Sigmoid colon (tissue), 7 donors: Measurements from ENCODE around the gene PRKN. TPM values are rescaled to one million over a fixed set of nuclear protein-coding genes. Genes with fewer than 3 reads are reported as not detected.

Experiments
- DNase-seq: peaks from one replicate; pipeline ENCODE4 v3.0.0-alpha.2; 2019
- H3K27ac ChIP-seq, 4 donors: fragments of 200-600 bp; sonication (generic); one replicate each; pipeline ENCODE4 v1.5.1; 2016 to 2019; ENCODE audit warnings: mild to moderate bottlenecking in 1 of 4
- H3K27me3 ChIP-seq, 3 donors: fragments of 200-600 bp; sonication (generic); one replicate each; pipeline ENCODE4 v1.5.1; 2019; ENCODE audit warnings: mild to moderate bottlenecking in 1 of 3
- H3K36me3 ChIP-seq, 4 donors: fragments of 200-600 bp; sonication (generic); one replicate each; pipeline ENCODE4 v1.5.1; 2016 to 2019
- H3K4me1 ChIP-seq, 4 donors: fragments of 200-600 bp; sonication (generic); one replicate each; pipeline ENCODE4 v1.5.1; 2017 to 2019
- H3K4me3 ChIP-seq, 4 donors: fragments of 200-600 bp; sonication (generic); one replicate each; pipeline ENCODE4 v1.5.1; 2017 to 2019; ENCODE audit warnings: mild to moderate bottlenecking in 2 of 4, moderate library complexity in 1 of 4
- H3K9me3 ChIP-seq, 4 donors: fragments of 200-600 bp in 3 of 4; sonication (generic) in 3 of 4; one replicate each; pipeline versions ENCODE4 v1.5.1 to v1.6.1; 2013 to 2019
- EP300 ChIP-seq, 4 donors: sonication (generic); formaldehyde crosslinking; IDR thresholded peaks; one replicate each; pipeline ENCODE4 v1.6.1; 2017; ENCODE audit warnings: antibody characterized with exemption in 4 of 4
- POLR2A ChIP-seq, 2 donors: fragments of 450-650 bp; IDR thresholded peaks; one replicate each; pipeline ENCODE4 v1.6.1; 2016; ENCODE audit warnings: antibody characterized with exemption in 2 of 2, mild to moderate bottlenecking in 2 of 2, moderate library complexity in 2 of 2
- POLR2AphosphoS5 ChIP-seq, 4 donors: sonication (generic); formaldehyde crosslinking; IDR thresholded peaks; one replicate each; pipeline ENCODE4 v1.6.1; 2017; ENCODE audit warnings: antibody characterized with exemption in 4 of 4
- WGBS, 2 donors: extraction: QIAGEN DNeasy Blood & Tissue Kit; methylation state at CpG; one replicate each; pipeline ENCODE4 v1.1.7; 2013; 5-methylcytosine and 5-hydroxymethylcytosine counted together
- intact Hi-C: fragments of 100-400 bp; cut with DNase I; formaldehyde crosslinking; loops from one replicate; pipeline ENCODE4 v1.15.1; 2023
- polyA plus RNA-seq, 3 donors: library from polyadenylated mRNA; stranded (reverse); fragments of 200-250 nt; gene quantifications; one replicate each; pipeline ENCODE4 v1.2.3, GENCODE V29; 2013
- total RNA-seq, 4 donors: library from RNA; depleted of rRNA; stranded (reverse); fragments of >200 nt; gene quantifications; one replicate each; pipeline ENCODE4 v1.1.0, GENCODE V29; 2016
- TF ChIP-seq, protein P1 (sequence below), 4 experiments: fragments of 450-650 bp in 3 of 4; fragments of 200-600 bp in 1 of 4; IDR thresholded peaks; one replicate each; pipeline ENCODE4 v1.5.1; 2016 to 2019; ENCODE audit warnings: antibody characterized with exemption in 4 of 4, mild to moderate bottlenecking in 3 of 4, moderate library complexity in 2 of 4
- donor health status: healthy with polysubstance abuse.
- donor health status: Bipolar disorder and iron deficiency.
- donor health status: healthy.

Gene PRKN
- total and polyA plus RNA-seq, 7 donors, result 0.38 to 173 (median 9.7) TPM

DNA sequence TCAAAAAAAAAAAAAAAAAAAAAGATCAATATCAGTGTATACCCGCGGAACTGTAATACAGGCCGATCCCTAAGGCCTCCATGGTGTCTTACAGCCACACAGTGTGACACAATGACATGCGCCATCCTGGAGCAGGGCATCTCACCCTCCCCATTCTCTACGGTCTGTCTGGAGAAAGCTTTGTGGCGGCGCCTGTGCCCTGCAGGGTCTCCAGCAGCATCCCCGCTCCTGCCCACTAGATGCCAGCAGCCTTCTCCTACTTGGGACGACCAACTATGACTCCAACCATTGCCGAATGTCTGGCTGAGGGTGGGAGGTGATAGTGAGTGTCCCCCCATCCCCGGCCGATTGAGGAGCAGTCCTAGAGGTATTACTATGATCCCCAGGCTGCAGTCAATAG is 894.9 kb downstream of the PRKN start:
- no peak overlapping the region for H3K4me3 ChIP-seq
- no peak overlapping the region for H3K27ac ChIP-seq
- no peak for DNase-seq
- 93% methylated on average over 12 of the region's 12 CpGs for WGBS, 2 donors
- TF ChIP-seq, protein P1, sequence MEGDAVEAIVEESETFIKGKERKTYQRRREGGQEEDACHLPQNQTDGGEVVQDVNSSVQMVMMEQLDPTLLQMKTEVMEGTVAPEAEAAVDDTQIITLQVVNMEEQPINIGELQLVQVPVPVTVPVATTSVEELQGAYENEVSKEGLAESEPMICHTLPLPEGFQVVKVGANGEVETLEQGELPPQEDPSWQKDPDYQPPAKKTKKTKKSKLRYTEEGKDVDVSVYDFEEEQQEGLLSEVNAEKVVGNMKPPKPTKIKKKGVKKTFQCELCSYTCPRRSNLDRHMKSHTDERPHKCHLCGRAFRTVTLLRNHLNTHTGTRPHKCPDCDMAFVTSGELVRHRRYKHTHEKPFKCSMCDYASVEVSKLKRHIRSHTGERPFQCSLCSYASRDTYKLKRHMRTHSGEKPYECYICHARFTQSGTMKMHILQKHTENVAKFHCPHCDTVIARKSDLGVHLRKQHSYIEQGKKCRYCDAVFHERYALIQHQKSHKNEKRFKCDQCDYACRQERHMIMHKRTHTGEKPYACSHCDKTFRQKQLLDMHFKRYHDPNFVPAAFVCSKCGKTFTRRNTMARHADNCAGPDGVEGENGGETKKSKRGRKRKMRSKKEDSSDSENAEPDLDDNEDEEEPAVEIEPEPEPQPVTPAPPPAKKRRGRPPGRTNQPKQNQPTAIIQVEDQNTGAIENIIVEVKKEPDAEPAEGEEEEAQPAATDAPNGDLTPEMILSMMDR (IDR thresholded peaks at IDR 0.05), result no peak
- no peak for TF ChIP-seq POLR2A (IDR thresholded peaks at IDR 0.05)
- no peak for TF ChIP-seq EP300 (IDR thresholded peaks at IDR 0.05)
- TF ChIP-seq POLR2AphosphoS5 (IDR thresholded peaks at IDR 0.05), result no peak
- H3K27me3 ChIP-seq, result no peaks in the 10 kb centered on the region
- no peaks in the 10 kb centered on the region for H3K9me3 ChIP-seq
- H3K4me1 ChIP-seq, result peaks cover 0 to 6% (median 0%) of the 10 kb centered on the region in 4 donors
- no peaks in the 10 kb centered on the region for H3K36me3 ChIP-seq
- intact Hi-C loops, result no loop called here

DNA sequence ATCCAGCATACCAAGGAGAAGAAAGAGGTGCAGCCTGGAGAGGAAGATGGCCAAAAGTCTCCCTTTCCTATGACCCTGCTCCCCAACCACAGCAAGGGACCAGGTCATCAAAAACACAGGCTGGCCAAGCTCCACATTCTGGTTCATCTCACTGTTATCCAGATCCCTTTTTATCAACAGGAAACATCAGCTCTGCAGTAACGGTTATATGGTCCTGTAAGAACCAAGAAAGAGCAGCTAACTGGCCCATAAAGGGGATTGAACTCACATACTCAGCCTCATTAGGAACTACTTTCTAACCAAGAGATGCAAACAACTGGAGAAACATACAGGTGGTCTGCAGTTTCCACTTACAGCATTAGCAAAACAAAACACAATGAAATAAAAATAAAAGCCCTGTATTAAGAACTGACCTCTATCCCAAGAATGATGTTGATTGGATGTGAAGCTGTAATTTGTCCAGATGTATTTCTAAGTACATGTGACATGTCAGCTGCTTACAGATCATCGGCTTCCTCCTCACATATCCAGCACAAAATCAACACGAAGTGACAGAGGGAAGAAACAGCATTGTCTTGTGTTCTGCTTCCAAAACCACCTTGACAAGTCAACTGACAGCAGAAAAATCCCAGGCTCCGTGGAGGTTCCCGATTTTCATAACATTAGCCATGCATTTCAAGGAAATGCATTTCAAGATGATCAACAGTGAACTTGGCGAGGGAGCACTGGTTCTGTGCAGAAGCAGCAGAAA is 896.5 kb downstream of the PRKN start:
- intact Hi-C loops, result no loop called here
- Histone ChIP-seq H3K4me3 (no peak overlapping the region), H3K36me3 (no peaks in the 10 kb centered on the region), H3K27me3 (no peaks in the 10 kb centered on the region), H3K4me1 (peaks cover 0 to 6% (median 0%) of the 10 kb centered on the region in 4 donors), H3K27ac (no peak overlapping the region), H3K9me3 (no peaks in the 10 kb centered on the region)
- 47 to 75% methylated on average over 6 of the region's 6 CpGs for WGBS, 2 donors
- TF ChIP-seq, protein P1 (IDR thresholded peaks at IDR 0.05), result no peak
- peak in 1 of 4 donors; percentile 7 for TF ChIP-seq POLR2AphosphoS5 (IDR thresholded peaks at IDR 0.05)
- DNase-seq, result no peak

DNA sequence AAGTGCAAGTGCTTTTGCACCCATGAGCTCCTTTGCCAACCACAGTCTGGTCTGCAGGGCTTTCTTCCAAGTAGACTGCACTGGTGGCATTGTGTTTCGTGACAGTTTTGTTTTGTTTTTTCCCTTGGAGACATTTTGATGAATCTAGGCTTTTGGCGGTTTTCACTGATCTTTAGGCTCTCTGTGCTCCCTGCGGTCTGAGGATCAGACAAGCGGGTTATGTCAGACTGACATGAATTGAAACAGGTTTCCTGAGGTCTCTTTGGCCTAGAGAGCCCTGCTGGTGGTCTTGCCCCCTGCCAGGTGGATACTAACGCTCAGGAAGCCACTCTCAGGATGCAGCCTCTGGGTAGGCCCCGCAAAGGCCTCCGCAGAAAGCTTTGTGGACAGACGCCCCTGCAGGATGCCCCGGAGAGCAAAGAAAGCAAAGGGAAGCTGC is 898.3 kb downstream of the PRKN start:
- 56 to 85% methylated on average over 9 of the region's 9 CpGs for WGBS, 2 donors
- intact Hi-C loops, result no loop called here
- TF ChIP-seq POLR2AphosphoS5 (IDR thresholded peaks at IDR 0.05) (no peak), POLR2A (IDR thresholded peaks at IDR 0.05) (no peak), EP300 (IDR thresholded peaks at IDR 0.05) (no peak)
- TF ChIP-seq, protein P1 (IDR thresholded peaks at IDR 0.05), result no peak
- no peaks in the 10 kb centered on the region for H3K36me3 ChIP-seq
- H3K27me3 ChIP-seq, result no peaks in the 10 kb centered on the region
- H3K27ac ChIP-seq, result no peak overlapping the region
- DNase-seq, result no peak
- H3K4me1 ChIP-seq, result peaks cover 0 to 6% (median 0%) of the 10 kb centered on the region in 4 donors
- H3K4me3 ChIP-seq, result no peak overlapping the region
- H3K9me3 ChIP-seq, result no peaks in the 10 kb centered on the region

DNA sequence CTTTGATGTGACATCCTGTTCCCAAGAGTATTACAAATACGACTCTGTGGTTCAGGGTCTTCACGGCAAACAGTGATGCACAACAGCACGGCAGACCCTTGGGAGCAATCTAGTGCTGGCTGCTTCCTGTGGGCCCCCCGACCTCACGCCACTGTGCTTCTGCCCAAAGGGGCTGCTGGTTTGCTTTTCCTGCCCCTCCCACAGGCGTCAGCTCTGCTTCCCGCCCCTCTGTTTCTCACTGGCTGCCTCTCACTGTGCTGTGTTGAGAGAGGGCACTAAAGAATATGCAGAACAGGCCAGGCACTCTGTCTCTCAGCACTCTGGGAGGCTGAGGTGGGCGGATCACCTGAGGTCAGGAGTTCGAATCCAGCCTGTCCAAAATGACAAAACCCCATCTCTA is 899.2 kb downstream of the PRKN start:
- DNase-seq, result no peak
- Histone ChIP-seq H3K36me3 (no peaks in the 10 kb centered on the region), H3K27ac (no peak overlapping the region), H3K4me1 (peaks cover 0 to 6% (median 0%) of the 10 kb centered on the region in 4 donors), H3K27me3 (no peaks in the 10 kb centered on the region), H3K9me3 (no peaks in the 10 kb centered on the region), H3K4me3 (no peak overlapping the region)
- WGBS, 2 donors, result 57 to 82% methylated on average over 9 of the region's 9 CpGs
- TF ChIP-seq, protein P1 (IDR thresholded peaks at IDR 0.05), result no peak
- TF ChIP-seq POLR2AphosphoS5 (IDR thresholded peaks at IDR 0.05), result no peak
- TF ChIP-seq EP300 (IDR thresholded peaks at IDR 0.05), result no peak
- TF ChIP-seq POLR2A (IDR thresholded peaks at IDR 0.05), result no peak
- intact Hi-C loops, result no loop called here
